KMS-11 (cell line): ENCODE data around the gene KRT38.
"Not testable (repeated sequence)": the region's sequence is repeated elsewhere in the genome, so short reads cannot be mapped to it uniquely, and the experiment has no call there.

Experiments
- H2AFZ ChIP-seq: fragments of 200-600 bp; sonication (generic); 2 replicates; pipeline ENCODE4 v1.6.1; 2016; ENCODE audit warnings: antibody characterized with exemption, mixed run types, low read depth
- H3K27ac ChIP-seq: fragments of 200-600 bp; sonication (generic); 2 replicates; pipeline ENCODE4 v1.6.1; 2016; ENCODE audit warnings: mild to moderate bottlenecking, mixed run types
- H3K27me3 ChIP-seq: fragments of 200-600 bp; sonication (generic); 2 replicates; pipeline ENCODE4 v1.6.1; 2017; ENCODE audit warnings: mild to moderate bottlenecking, low read depth, mixed run types, moderate library complexity; ENCODE audit not compliant: insufficient read depth
- H3K36me3 ChIP-seq: fragments of 200-600 bp; sonication (generic); 2 replicates; pipeline ENCODE4 v1.6.1; 2017; ENCODE audit warnings: mild to moderate bottlenecking, mixed run types; ENCODE audit not compliant: insufficient read depth
- H3K4me1 ChIP-seq: fragments of 200-600 bp; sonication (generic); 2 replicates; pipeline ENCODE4 v1.6.1; 2016; ENCODE audit warnings: mild to moderate bottlenecking, low read depth, mixed run types; ENCODE audit not compliant: poor library complexity, severe bottlenecking
- H3K4me2 ChIP-seq: fragments of 200-600 bp; sonication (generic); 2 replicates; pipeline ENCODE4 v1.7.0; 2016; ENCODE audit warnings: mild to moderate bottlenecking, mixed run types
- H3K4me3 ChIP-seq: fragments of 200-600 bp; sonication (generic); IDR thresholded peaks from 2 replicates; pipeline ENCODE4 v1.6.1; 2017; ENCODE audit warnings: low read depth, low read length, mixed read lengths; ENCODE audit not compliant: insufficient read depth
- H3K79me2 ChIP-seq: fragments of 200-600 bp; sonication (generic); 2 replicates; pipeline ENCODE4 v1.6.1; 2016; ENCODE audit warnings: low read depth, mixed run types; ENCODE audit not compliant: insufficient read depth
- H3K9ac ChIP-seq: fragments of 200-600 bp; sonication (generic); 2 replicates; pipeline ENCODE4 v1.6.1; 2016; ENCODE audit warnings: mild to moderate bottlenecking, mixed run types
- H4K20me1 ChIP-seq: fragments of 200-600 bp; sonication (generic); 2 replicates; pipeline ENCODE4 v1.6.1; 2016; ENCODE audit warnings: mild to moderate bottlenecking, mixed run types; ENCODE audit not compliant: insufficient read depth
- CTCF ChIP-seq: fragments of 200-600 bp; sonication (generic); conservative IDR thresholded peaks from 2 replicates; pipeline ENCODE4 v1.6.1; 2017; ENCODE audit warnings: low read depth, mild to moderate bottlenecking, antibody characterized with exemption, low read length, moderate library complexity, mixed read lengths

KRT38 gene

GRCh38 chr17:41402161-41402560 is 38.6 kb downstream of the KRT38 start:
- no peak overlapping the region for H3K4me3 ChIP-seq
- no peaks in the 10 kb centered on the region for H3K79me2 ChIP-seq
- H4K20me1 ChIP-seq, result no peaks in the 10 kb centered on the region
- H3K4me1 ChIP-seq, result no peaks in the 10 kb centered on the region
- H3K4me2 ChIP-seq, result no peak overlapping the region
- H3K27ac ChIP-seq, result no peak overlapping the region
- no peak overlapping the region for H3K9ac ChIP-seq
- H2AFZ ChIP-seq, result no peak overlapping the region
- H3K27me3 ChIP-seq, result no peaks in the 10 kb centered on the region
- TF ChIP-seq CTCF, result no peak
- H3K36me3 ChIP-seq, result no peaks in the 10 kb centered on the region

DNA sequence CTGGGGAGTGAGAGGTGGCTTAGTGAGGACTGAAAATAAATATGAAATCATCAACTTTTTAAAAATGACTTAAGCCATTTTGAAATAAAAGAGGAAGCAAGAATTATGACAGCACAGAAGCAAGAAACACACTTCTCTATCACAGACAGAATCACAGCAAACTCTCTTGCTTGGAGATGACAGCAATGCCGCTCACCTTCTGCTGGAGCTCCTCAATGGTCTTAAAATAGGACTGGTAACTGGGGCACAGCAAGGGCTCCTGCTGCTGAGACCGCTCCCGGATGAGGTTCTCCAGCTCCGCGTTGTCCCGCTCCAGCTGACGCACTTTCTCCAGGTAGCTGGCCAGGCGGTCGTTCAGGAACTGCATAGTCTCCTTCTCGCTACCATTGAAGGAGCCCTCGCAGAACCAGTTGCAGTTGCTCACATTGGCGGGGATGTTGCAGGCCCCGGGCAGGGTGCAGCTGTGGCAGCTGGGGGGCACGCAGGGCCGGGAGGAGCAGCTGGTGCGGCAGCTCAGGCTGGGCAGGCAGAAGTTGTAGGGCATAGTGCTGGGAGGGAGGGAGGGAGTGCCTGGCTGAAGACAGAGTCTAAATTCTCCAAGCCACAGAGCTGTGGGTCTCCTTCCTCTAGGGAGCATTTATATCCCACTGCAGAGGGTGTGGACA is 43.7 kb downstream of the KRT38 start, which contains the start of gene KRT31:
TSS of gene KRT31 (minus strand) at position 613 of the 665 bp plus-strand sequence. CDS start at position 544, 69 bp downstream.
- Histone ChIP-seq H3K27ac (no peak within 1 kb of the TSS), H3K27me3 (no peaks in the 10 kb centered on the region), H3K4me1 (no peaks in the 10 kb centered on the region), H3K79me2 (no peaks in the 10 kb centered on the region), H3K9ac (no peak within 1 kb of the TSS), H2AFZ (no peak within 1 kb of the TSS), H3K4me2 (no peak within 1 kb of the TSS), H4K20me1 (no peaks in the 10 kb centered on the region), H3K36me3 (no peaks in the 10 kb centered on the region), H3K4me3 (no peak within 1 kb of the TSS)
- no peak for TF ChIP-seq CTCF

GRCh38 chr17:41396340-41396739 is 44.4 kb downstream of the KRT38 start:
- H3K27ac ChIP-seq, result no peak overlapping the region
- no peak overlapping the region for H3K9ac ChIP-seq
- H3K4me1 ChIP-seq, result no peaks in the 10 kb centered on the region
- H3K36me3 ChIP-seq, result no peaks in the 10 kb centered on the region
- no peaks in the 10 kb centered on the region for H3K27me3 ChIP-seq
- no peak for TF ChIP-seq CTCF
- no peak overlapping the region for H3K4me3 ChIP-seq
- no peak overlapping the region for H2AFZ ChIP-seq
- no peak overlapping the region for H3K4me2 ChIP-seq
- H3K79me2 ChIP-seq, result no peaks in the 10 kb centered on the region
- H4K20me1 ChIP-seq, result no peaks in the 10 kb centered on the region

DNA sequence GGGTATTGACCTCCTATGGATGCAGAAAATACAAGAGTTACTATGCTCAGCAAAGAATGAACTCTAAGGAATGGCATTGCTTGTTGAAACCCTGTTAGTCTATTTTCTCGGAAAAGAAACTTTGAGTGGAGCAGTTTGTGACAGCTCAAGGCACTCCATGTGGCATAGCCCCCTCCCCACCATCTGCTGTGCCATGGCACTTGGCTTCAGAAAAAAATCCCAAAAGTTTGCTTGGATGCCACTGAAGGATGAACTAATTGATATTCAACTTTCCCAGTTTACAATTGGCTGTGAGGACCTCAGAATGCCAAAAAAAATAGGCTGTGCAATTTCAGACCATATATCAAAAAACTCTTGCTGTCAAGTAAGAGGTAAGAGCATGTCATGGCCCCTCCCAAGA is 45.2 kb downstream of the KRT38 start:
- no peak overlapping the region for H3K9ac ChIP-seq
- no peak for TF ChIP-seq CTCF

DNA sequence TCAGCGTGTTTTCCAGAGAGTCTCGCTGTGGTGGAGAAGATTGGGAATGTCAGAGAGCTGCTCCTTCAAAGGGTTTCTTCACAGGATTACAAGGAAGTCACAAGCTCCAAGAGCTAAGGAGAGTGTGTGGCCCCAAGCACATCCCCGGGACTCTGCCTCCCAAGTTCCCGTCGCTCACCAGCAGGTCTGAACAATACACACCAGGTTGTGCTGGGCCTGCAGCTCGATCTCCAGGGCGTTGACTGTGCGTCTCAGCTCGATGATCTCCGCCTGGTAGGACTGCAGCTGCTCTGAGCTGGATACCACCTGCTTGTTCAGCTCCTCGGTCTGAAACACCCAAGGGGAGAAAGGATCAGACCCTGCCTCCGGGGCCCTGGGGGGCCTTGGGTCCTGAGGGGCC is 45.7 kb downstream of the KRT38 start:
- not testable (repeated sequence) for H3K27ac ChIP-seq, H2AFZ ChIP-seq, H3K4me2 ChIP-seq, H4K20me1 ChIP-seq, H3K79me2 ChIP-seq, H3K4me3 ChIP-seq, H3K27me3 ChIP-seq, H3K4me1 ChIP-seq, H3K36me3 ChIP-seq, H3K9ac ChIP-seq

More for the DNA sequence above, 45.2 kb downstream of the KRT38 start:
- no peaks in the 10 kb centered on the region for H4K20me1 ChIP-seq
- H3K27ac ChIP-seq, result no peak overlapping the region
- H3K4me1 ChIP-seq, result no peaks in the 10 kb centered on the region
- no peaks in the 10 kb centered on the region for H3K36me3 ChIP-seq
- no peak overlapping the region for H3K4me2 ChIP-seq
- H3K27me3 ChIP-seq, result no peaks in the 10 kb centered on the region
- H2AFZ ChIP-seq, result no peak overlapping the region
- no peak overlapping the region for H3K4me3 ChIP-seq
- H3K79me2 ChIP-seq, result no peaks in the 10 kb centered on the region
